Adrenal gland (tissue), 12 donors: ENCODE results near the gene MVB12B. TPM values are rescaled to one million over a fixed set of nuclear protein-coding genes. Genes with fewer than 3 reads are reported as not detected.

Experiments
- DNase-seq, 7 donors: peaks; one replicate each; pipeline ENCODE4 v3.0.0-alpha.2; 2019 to 2020
- H3K27ac ChIP-seq, 5 donors: fragments of 200-600 bp; sonication (generic) in 4 of 5; 1 replicate in 3 of 5; 2 replicates in 2 of 5; pipeline versions ENCODE4 v1.5.1 to v1.8.0; 2016 to 2020; ENCODE audit warnings: mild to moderate bottlenecking in 1 of 5
- H3K27me3 ChIP-seq: fragments of 200-600 bp; 2 replicates; pipeline ENCODE4 v1.8.0; 2021
- H3K36me3 ChIP-seq, 2 donors: fragments of 200-600 bp; replicated peaks in 1 of 2; 1 replicate in 1 of 2; 2 replicates in 1 of 2; pipeline versions ENCODE4 v1.5.1 to v1.8.0; 2018 to 2022
- H3K4me1 ChIP-seq, 2 donors: fragments of 200-600 bp; replicated peaks in 1 of 2; 1 replicate in 1 of 2; 2 replicates in 1 of 2; pipeline versions ENCODE4 v1.5.1 to v1.8.0; 2018 to 2021
- H3K4me3 ChIP-seq, 4 donors: fragments of 200-600 bp; sonication (generic) in 3 of 4; one replicate each; pipeline ENCODE4 v1.5.1; 2016 to 2018
- H3K9me3 ChIP-seq, 3 donors: fragments of 200-600 bp; sonication (generic) in 1 of 3; replicated peaks in 1 of 3; 1 replicate in 2 of 3; 2 replicates in 1 of 3; pipeline versions ENCODE4 v1.5.1 to v1.8.0; 2016 to 2021
- POLR2A ChIP-seq, 2 donors: fragments of 450-650 bp; IDR thresholded peaks; one replicate each; pipeline ENCODE4 v1.6.1; 2017; ENCODE audit warnings: antibody characterized with exemption in 2 of 2, mild to moderate bottlenecking in 2 of 2, moderate library complexity in 1 of 2
- WGBS, 4 donors: extraction: QIAGEN DNeasy Blood & Tissue Kit in 2 of 4; methylation state at CpG; one replicate each; pipeline versions ENCODE4 v1.1.5 to v1.1.7; 2013 to 2017; 5-methylcytosine and 5-hydroxymethylcytosine counted together
- intact Hi-C, 2 donors: fragments of 100-400 bp; cut with DNase I; formaldehyde crosslinking; loops; one replicate each; pipeline versions ENCODE4 v1.14.1 to v1.15.0; 2022 to 2023
- polyA plus RNA-seq, 3 donors: library from polyadenylated mRNA; stranded (reverse); fragments of 200-250 nt in 2 of 3; fragments of 350-450 nt in 1 of 3; fragmentation: Illumina TruSeq in 1 of 3; extraction: RNeasy Lipid Tissue Mini Kit (QIAGEN cat#74804) in 1 of 3; gene quantifications; one replicate each; pipeline ENCODE4 v1.2.3, GENCODE V29; 2013 to 2014
- total RNA-seq, 9 donors: library from RNA; depleted of rRNA in 4 of 9; stranded (reverse); fragments of >200 nt in 4 of 9; fragments of 120-200 nt in 1 of 9; fragmentation: NEBNext Ultra II Directional in 1 of 9; extraction: Animal tissue kit (Norgen Biotek cat#: 25700) in 1 of 9; gene quantifications; one replicate each; pipeline versions ENCODE4 v1.1.0 to v1.2.4, GENCODE V29; 2013 to 2023
- TF ChIP-seq, protein P1 (sequence below), 6 experiments: fragments of 450-650 bp in 4 of 6; fragments of 200-600 bp in 2 of 6; sonication (generic) in 1 of 6; IDR thresholded peaks; 1 replicate in 5 of 6; 2 replicates in 1 of 6; pipeline versions ENCODE4 v1.5.1 to v1.8.0; 2016 to 2021; ENCODE audit warnings: antibody characterized with exemption in 6 of 6, mild to moderate bottlenecking in 2 of 6, moderate library complexity in 1 of 6
- donor health status: healthy with polysubstance abuse.
- donor health status: Bipolar disorder and iron deficiency.
- donor health status: DM: yes; HTN: yes; CAD: no.
- donor health status: DM: no; HTN: no; CAD: no.
- donor health status: DM: no; HTN: no; CAD: no.
- donor health status: DM: yes; HTN: yes; CAD: no.

Gene MVB12B
- total and polyA plus RNA-seq, 12 donors, result 3.7 to 20.5 (median 12.8) TPM

DNA sequence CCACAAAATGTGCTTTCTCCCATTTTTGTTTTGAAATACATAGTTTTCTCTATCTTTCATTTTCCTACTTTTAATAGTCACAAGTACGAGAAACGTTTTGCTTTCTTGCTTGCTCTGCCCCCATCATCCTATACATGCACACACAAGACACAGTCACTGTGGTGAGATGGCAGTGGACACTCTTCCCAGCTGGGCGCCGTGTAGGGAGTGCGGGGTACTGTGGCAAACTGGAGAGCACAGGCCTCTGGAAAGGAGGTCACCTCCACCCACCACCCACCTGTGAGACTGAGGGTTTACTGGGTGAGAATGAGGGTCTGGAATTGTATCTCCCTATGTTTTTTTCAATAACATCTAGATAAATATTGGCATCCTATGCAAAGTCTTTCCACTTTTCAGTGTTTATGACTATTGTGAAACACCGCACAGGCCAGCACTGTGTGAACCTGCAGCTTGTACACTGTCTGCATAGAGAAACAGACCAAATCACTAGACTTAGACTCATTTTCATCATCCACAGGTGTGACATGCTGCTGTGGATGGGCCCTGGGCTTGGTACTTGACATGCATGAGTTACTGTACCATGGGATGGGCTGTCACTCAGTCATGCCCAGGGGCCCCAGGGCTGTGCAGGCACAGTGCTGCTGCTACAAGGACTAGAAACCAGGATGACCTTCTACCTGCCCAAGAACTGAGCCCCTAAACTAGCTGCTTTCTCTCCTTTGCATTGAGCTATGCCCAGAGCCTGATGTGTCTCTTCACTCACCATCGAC lies 169.0 kb downstream of the MVB12B start:
- intact Hi-C loops, result loop anchor here (10.0 kb wide), 2 partner anchors 91 to 201 kb away; no protein-coding TSS in a partner anchor
- no peak for DNase-seq
- 93 to 98% (median 94%) methylated on average over 7 of the region's 7 CpGs for WGBS, 4 donors

DNA sequence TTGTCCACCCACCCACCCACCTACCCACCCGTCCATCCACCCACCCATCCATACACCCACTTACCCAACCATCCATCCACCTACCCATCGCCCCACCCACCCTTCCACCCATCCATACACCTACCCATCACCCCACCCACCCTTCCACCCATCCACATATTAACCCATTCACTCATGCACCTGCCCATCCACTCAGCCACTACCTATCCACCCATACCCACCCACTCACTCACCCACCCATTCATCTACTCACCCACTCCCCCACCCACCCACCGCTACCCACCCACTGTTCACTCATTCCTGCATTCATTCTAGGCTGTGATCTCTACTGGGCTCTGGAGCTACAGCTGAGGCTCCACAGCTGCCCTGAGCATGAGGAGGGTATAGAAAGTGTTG lies 169.6 kb downstream of the MVB12B start:
- TF ChIP-seq, protein P1, sequence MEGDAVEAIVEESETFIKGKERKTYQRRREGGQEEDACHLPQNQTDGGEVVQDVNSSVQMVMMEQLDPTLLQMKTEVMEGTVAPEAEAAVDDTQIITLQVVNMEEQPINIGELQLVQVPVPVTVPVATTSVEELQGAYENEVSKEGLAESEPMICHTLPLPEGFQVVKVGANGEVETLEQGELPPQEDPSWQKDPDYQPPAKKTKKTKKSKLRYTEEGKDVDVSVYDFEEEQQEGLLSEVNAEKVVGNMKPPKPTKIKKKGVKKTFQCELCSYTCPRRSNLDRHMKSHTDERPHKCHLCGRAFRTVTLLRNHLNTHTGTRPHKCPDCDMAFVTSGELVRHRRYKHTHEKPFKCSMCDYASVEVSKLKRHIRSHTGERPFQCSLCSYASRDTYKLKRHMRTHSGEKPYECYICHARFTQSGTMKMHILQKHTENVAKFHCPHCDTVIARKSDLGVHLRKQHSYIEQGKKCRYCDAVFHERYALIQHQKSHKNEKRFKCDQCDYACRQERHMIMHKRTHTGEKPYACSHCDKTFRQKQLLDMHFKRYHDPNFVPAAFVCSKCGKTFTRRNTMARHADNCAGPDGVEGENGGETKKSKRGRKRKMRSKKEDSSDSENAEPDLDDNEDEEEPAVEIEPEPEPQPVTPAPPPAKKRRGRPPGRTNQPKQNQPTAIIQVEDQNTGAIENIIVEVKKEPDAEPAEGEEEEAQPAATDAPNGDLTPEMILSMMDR (IDR thresholded peaks at IDR 0.05), result no peak
- TF ChIP-seq POLR2A (IDR thresholded peaks at IDR 0.05), result no peak
- Histone ChIP-seq H3K9me3 (no peaks in the 10 kb centered on the region), H3K4me1 (peaks cover 0 to 16% of the 10 kb centered on the region in 2 donors), H3K27me3 (no peaks in the 10 kb centered on the region), H3K4me3 (no peak overlapping the region), H3K27ac (no peak overlapping the region), H3K36me3 (no peaks in the 10 kb centered on the region)
- intact Hi-C loops, result loop anchor here (10.0 kb wide), 2 partner anchors 91 to 201 kb away; no protein-coding TSS in a partner anchor
- DNase-seq, result no peak
- 87 to 95% (median 92%) methylated on average over 3 of the region's 3 CpGs for WGBS, 4 donors

More for the DNA sequence above, 169.0 kb downstream of the MVB12B start:
- Histone ChIP-seq H3K4me3 (no peak overlapping the region), H3K27me3 (no peaks in the 10 kb centered on the region), H3K4me1 (peaks cover 0 to 10% of the 10 kb centered on the region in 2 donors), H3K27ac (no peak overlapping the region), H3K36me3 (no peaks in the 10 kb centered on the region), H3K9me3 (no peaks in the 10 kb centered on the region)
- no peak for TF ChIP-seq POLR2A (IDR thresholded peaks at IDR 0.05)
- TF ChIP-seq, protein P1 (IDR thresholded peaks at IDR 0.05), result no peak

DNA sequence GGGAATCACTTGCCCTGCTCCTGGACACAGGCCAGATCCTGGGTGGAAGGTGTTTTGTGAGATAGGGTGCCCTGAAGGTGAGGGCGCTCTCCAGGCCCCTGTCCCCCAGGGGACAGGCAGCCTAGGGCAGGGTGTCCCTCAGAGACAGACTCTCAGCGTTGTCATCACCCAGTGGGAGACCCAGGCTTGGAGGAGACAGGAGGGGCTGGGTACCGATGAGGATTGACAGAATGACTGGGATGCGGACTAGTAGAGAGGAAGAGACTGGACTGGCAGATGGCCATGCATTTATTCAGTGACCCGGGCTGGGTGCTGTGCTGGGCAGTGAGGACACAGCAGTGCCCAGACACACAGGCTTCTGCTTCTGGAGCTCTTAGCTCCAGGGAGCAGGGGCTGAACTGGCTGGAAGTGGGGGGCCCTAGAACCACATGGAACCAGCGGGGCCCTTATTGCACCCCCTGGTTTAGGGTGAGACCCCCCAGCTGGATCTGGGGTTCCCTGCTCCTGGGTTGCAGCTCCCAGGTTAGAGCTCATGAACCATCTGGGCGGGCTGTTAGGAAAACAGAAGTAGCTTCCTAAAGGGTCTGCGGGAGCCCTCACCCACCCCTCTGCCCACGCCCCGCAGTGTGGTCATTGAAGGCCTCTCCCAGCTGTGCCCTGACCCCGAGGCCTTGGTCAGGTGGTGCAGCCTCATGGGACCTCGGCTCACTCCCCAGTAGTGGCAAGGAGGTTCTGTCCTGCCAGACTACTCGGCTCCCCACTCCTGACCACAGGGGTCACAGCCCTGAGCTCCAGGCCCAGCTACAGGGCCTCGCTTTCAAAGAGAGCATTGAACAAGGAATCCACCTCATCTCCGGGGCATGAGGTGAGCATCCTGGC lies 170.4 kb downstream of the MVB12B start:
- Histone ChIP-seq H3K4me3 (no peak overlapping the region), H3K27ac (no peak overlapping the region), H3K36me3 (no peaks in the 10 kb centered on the region), H3K4me1 (peaks cover 0 to 16% of the 10 kb centered on the region in 2 donors), H3K27me3 (no peaks in the 10 kb centered on the region), H3K9me3 (no peaks in the 10 kb centered on the region)
- 88 to 93% (median 91%) methylated on average over 4 to 15 of the region's 15 CpGs for WGBS, 4 donors
- TF ChIP-seq, protein P1 (IDR thresholded peaks at IDR 0.05), result no peak
- no peak for TF ChIP-seq POLR2A (IDR thresholded peaks at IDR 0.05)
- DNase-seq, result no peak
- intact Hi-C loops, result loop anchor here (10.0 kb wide), 2 partner anchors 92 to 202 kb away; no protein-coding TSS in a partner anchor
